ENCODE results near the gene LZTS2.
"Not testable (repeated sequence)": the region's sequence is repeated elsewhere in the genome, so short reads cannot be mapped to it uniquely, and the experiment has no call there.

LZTS2 gene, protein sequence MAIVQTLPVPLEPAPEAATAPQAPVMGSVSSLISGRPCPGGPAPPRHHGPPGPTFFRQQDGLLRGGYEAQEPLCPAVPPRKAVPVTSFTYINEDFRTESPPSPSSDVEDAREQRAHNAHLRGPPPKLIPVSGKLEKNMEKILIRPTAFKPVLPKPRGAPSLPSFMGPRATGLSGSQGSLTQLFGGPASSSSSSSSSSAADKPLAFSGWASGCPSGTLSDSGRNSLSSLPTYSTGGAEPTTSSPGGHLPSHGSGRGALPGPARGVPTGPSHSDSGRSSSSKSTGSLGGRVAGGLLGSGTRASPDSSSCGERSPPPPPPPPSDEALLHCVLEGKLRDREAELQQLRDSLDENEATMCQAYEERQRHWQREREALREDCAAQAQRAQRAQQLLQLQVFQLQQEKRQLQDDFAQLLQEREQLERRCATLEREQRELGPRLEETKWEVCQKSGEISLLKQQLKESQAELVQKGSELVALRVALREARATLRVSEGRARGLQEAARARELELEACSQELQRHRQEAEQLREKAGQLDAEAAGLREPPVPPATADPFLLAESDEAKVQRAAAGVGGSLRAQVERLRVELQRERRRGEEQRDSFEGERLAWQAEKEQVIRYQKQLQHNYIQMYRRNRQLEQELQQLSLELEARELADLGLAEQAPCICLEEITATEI

DNA sequence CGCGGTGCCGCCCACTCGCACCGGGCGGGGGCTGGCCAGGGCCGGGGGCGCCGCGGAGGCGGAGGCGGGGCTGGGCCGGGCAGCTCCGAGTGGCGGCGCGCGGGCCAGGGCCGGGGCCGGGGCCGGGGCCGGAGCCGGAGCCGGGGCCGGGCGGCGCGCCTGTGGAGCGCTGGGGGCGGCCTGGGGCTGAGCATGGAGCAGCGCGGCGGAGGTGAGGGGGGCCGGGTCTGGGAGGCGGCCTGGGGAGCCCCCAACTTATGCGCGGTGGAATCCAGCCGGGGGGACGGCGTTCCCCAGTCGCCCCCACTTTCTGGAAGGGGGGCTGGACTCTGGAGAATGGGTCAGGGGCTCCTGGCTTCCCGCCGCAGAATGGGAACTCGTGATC is at the start of gene LZTS2:
Gene LZTS2, plus strand, starts transcription at position 67 of the 385 bp plus-strand sequence. CDS start 2,731 bp downstream, outside the sequence.
- DNase-seq = no peak

DNA sequence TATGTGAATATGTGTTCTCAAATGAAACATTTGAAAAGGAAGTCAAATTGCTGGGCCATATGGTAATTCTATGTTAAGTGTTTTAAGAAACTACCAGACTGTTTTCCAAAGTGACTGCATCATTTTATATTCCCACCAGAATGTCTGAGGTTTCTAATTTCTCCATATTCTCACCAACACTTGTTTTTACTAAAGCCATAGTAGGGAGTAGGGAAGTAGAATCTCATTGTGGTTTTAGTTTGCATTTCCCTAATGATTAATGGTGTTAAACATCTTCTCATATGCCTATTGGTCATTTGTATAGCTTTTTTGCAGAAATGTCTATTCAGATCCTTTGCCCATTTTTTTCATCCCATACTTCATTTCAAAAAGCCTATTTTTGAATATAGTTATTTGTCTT is 39.4 kb upstream of the LZTS2 start:
- DNase-seq = no peak

DNA sequence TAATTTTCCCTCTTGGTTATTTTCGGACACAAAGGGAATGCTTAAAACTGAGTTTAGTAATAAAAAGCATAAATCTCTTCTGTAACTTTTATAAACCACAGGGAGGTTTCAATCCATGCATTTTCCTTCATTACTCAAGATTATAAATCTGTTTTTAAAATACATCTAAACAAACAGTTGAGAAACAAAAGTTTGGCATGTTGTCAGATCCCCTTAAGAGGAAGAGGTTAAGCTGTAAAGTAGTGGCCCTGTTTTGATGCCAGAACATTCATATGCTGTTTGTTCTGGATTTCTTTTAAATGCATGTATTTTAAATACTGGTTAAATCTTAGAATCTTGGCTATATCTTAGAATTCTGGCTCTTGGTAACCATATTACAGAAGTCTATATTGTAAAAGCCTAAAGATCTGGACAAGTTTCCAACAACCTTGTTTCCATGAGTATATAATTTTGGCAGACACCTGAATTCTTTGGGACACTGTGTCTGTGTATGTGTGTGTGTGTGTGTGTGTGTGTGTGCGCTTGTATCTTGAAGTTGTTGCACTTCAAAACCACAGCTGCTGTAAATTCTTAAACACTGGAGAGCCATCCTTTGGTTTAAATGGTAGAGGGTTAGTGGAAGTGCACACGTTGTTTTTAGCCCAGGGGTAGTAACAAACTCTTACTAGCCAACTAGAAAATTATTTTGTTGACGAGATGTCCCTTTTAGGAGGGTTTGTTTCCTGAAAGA is 37.1 kb upstream of the LZTS2 start:
- no peak for DNase-seq

- no peak for DNase-seq
These were observed 35.8 kb upstream of the LZTS2 start for GRCh38 chr10:100963826-100964225.

- no peak for DNase-seq
These were observed 33.8 kb upstream of the LZTS2 start for GRCh38 chr10:100965820-100966219.

DNA sequence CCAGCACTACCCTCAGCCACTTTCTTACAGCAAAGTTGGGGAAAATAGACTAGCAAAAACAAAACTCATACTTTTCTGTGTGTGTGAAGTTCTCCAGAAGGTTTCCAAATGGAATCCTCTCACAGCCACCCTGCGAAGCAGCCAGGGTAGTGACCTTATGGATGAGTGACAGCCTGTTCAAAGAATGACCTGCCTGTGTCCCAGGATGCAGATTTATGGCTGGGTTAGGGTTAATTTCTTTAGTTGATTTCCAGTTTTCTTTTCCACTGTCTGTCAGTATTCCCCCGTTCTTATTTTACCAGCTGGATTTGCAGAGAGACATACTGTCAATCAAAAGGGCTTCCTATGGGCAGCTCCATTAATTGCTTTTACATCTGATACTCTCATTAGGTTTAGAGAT is 32.7 kb upstream of the LZTS2 start:
- no peak for DNase-seq

GRCh38 chr10:100967332-100967731 is 32.3 kb upstream of the LZTS2 start:
- DNase-seq = no peak

DNA sequence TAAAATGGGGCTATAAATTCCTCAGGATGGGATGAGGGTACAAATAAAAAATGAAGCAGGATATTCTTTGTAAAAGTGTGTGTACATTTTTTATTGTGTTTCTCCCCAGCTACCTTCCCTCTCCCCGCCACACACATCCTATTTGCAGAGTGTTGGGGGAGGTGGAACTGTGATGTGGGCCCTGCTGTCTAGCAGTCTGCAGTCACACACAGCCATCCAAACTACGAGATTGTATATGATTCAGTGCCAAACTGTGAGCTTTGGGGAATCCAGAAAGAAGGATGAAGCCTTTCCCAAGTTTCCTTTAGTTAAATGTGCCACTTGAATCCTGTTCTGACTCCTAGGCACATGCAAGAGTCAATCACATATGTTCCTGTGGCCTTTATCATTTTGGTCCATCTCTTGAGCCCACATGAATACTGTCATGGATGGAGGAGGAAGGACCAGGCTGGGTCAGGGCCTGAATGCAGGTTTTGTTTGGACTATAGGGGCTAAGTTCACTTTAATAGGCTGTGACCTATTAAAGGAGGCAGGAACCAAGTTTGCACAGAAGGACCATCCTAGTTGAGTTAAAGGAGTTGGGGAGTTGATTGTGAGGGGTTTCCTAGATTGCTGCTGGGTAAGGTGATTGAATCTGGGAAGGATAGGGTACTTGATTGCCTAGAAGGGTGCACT is 31.4 kb upstream of the LZTS2 start:
- DNase-seq = no peak

DNA sequence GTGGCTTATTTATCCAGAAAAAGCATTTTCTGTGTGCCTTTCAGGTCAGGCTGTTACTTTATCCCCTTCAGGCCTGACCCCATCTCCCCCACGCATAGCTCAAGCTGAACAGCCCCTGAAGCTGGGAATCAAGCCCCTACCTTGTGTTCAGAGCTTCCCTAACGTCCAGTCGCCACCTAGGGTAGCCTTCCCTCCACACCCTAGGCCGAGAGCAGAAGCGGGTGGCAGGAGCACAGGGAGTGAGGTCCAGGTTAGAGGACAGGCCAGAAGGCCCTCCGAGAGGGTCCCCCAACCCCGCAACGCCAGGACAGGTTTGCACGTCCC is 30.8 kb upstream of the LZTS2 start:
- no peak for DNase-seq

- DNase-seq = no peak
These were observed 30.2 kb upstream of the LZTS2 start, which contains the start of gene SEMA4G for GRCh38 chr10:100969187-100970075. SEMA4G (plus strand) TSS chr10:100969504; CDS start chr10:100972913, 3,409 bp downstream.

DNA sequence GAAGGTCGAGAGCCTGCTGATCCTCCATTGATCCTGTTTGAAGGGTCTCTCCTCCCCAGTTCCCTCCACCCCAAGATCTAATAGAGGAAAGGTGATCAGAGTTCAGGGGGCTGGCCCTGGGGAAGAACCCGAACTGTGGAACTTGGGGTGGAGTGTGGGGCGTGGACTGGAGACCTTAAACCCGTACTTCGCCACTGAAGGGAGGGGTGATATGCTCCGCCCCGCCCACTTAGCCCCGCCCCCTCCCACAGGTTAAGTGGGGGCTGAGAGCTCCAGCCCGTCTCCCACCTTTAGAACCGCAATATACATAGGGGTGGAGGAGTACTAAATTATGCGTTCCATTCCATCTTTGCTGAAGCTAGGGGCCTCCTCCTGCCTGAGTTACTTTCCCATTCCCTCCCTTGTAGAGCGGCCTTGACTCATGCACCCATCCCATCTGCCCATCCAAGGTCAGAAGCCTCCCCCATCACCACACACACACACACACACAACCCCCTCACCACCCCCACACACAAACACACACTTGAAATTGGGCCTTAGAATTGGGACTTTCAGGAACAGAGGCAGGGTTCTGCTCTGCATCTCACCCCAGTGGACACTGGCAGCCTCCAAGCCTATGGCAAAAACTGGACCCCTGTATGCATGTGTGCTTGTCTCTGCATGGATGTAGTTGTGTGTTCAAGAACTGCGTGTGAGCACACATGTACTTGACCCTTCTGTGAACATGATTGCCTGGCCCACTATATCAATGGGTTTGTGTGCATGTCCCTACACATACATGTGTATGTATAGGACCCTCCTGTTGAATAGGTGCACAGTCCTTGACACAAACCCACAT is 29.3 kb upstream of the LZTS2 start:
- no peak for DNase-seq

- no peak for DNase-seq
These were observed 28.4 kb upstream of the LZTS2 start for GRCh38 chr10:100970914-100971811.

- no peak for DNase-seq
These were observed 27.3 kb upstream of the LZTS2 start for GRCh38 chr10:100972115-100972903.

- DNase-seq = no peak
These were observed 26.6 kb upstream of the LZTS2 start for GRCh38 chr10:100972904-100973535.

- DNase-seq = not testable (repeated sequence)
These were observed 24.2 kb upstream of the LZTS2 start for GRCh38 chr10:100975397-100975796.

DNA sequence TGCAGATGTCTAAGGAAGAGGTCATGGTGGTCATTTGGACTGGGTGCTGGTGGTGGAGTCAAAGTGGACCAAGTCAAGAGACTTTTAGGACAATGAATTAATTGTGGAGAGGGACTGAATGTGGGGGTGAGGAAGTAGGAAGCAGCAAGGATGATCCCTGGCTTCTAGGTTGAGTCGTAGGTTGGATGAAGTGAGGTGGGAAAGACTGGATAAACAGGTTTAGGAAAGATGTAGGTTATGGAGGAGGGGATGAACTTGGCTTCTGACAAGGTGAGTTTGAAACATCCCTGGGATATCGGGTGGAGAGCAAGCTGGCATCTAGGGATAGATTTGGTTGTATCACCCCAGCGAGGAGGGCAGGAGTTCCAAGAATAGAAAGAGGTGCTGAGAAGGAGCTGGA is 22.7 kb upstream of the LZTS2 start:
- DNase-seq = no peak

DNA sequence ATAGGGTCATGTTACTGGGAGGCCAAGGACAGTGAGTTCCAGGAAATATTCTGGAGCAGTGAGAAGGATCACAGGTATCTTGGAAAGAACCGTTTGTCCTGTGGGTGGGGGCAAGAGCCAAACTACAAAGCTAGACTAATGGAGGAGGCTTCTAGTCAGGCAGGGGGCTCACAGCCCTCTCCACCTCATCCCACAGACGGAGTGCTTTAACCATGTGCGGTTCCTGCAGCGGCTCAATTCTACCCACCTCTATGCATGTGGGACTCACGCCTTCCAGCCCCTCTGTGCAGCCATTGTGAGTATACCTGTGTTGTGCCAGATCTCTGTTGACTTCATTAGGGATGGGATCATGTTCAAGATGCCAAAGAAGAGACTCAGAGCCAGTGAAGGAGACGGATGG is 22.2 kb upstream of the LZTS2 start:
- DNase-seq = no peak

GRCh38 chr10:100978121-100978900 is 21.3 kb upstream of the LZTS2 start:
- no peak for DNase-seq
